Measurements from ENCODE around the gene FBXL17. TPM values are rescaled to one million over a fixed set of nuclear protein-coding genes. Genes with fewer than 3 reads are reported as not detected.

FBXL17 gene
- total and polyA plus RNA-seq, 2 of the 13 experiments (the other 11 are each of a cell fraction or from before 2014, with no cell fraction given), result 3.0 to 7.9 TPM

- TF ChIP-seq PATZ1 (CRISPR knock-in tag; IDR thresholded peaks at IDR 0.05) (peak; percentile 61), KDM3A (CRISPR knock-in tag; IDR thresholded peaks at IDR 0.05; ENCODE audit: low read depth) (no peak), AGO1 (IDR thresholded peaks at IDR 0.05; ENCODE audit: low read depth, low read length, poor library complexity, severe bottlenecking) (peak; percentile 95), PRPF4 (IDR thresholded peaks at IDR 0.05; ENCODE audit: low read depth, low read length, poor library complexity, severe bottlenecking) (no peak), ZNF282 (IDR thresholded peaks at IDR 0.05; ENCODE audit: partially characterized antibody) (no peak), ATF7 (IDR thresholded peaks at IDR 0.05) (no peak), ATF7 (CRISPR knock-in tag; IDR thresholded peaks at IDR 0.05) (peak; percentile 72; the same call in 1 of the 2 replicates), ZBTB7A (CRISPR knock-in tag; IDR thresholded peaks at IDR 0.05) (no peak), ZFAT (CRISPR knock-in tag; conservative IDR thresholded peaks at IDR 0.05) (peak; percentile 88), TARDBP (CRISPR knock-in tag; IDR thresholded peaks at IDR 0.05) (peak; percentile 94), KAT2B (IDR thresholded peaks at IDR 0.05; ENCODE audit: borderline replicate concordance, low read depth, low read length) (no peak), ZNF230 (CRISPR knock-in tag; IDR thresholded peaks at IDR 0.05) (peak; percentile 92), THAP11 (CRISPR knock-in tag; IDR thresholded peaks at IDR 0.05) (peak; percentile 82), ZFP36 (IDR thresholded peaks at IDR 0.05; ENCODE audit: borderline replicate concordance, low read depth, low read length, partially characterized antibody) (no peak), ZNF543 (CRISPR knock-in tag; IDR thresholded peaks at IDR 0.05) (peak; percentile 81), MZF1 (CRISPR knock-in tag; IDR thresholded peaks at IDR 0.05; ENCODE audit: borderline replicate concordance) (no peak), CBX5 (CRISPR knock-in tag; IDR thresholded peaks at IDR 0.05; ENCODE audit: borderline replicate concordance) (peak; percentile 87; the same call in 1 of the 2 replicates)
- TF ChIP-seq, protein P1, sequence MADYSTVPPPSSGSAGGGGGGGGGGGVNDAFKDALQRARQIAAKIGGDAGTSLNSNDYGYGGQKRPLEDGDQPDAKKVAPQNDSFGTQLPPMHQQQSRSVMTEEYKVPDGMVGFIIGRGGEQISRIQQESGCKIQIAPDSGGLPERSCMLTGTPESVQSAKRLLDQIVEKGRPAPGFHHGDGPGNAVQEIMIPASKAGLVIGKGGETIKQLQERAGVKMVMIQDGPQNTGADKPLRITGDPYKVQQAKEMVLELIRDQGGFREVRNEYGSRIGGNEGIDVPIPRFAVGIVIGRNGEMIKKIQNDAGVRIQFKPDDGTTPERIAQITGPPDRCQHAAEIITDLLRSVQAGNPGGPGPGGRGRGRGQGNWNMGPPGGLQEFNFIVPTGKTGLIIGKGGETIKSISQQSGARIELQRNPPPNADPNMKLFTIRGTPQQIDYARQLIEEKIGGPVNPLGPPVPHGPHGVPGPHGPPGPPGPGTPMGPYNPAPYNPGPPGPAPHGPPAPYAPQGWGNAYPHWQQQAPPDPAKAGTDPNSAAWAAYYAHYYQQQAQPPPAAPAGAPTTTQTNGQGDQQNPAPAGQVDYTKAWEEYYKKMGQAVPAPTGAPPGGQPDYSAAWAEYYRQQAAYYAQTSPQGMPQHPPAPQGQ (CRISPR knock-in tag; IDR thresholded peaks at IDR 0.05; ENCODE audit: borderline replicate concordance), result no peak
- TF ChIP-seq, protein P2, sequence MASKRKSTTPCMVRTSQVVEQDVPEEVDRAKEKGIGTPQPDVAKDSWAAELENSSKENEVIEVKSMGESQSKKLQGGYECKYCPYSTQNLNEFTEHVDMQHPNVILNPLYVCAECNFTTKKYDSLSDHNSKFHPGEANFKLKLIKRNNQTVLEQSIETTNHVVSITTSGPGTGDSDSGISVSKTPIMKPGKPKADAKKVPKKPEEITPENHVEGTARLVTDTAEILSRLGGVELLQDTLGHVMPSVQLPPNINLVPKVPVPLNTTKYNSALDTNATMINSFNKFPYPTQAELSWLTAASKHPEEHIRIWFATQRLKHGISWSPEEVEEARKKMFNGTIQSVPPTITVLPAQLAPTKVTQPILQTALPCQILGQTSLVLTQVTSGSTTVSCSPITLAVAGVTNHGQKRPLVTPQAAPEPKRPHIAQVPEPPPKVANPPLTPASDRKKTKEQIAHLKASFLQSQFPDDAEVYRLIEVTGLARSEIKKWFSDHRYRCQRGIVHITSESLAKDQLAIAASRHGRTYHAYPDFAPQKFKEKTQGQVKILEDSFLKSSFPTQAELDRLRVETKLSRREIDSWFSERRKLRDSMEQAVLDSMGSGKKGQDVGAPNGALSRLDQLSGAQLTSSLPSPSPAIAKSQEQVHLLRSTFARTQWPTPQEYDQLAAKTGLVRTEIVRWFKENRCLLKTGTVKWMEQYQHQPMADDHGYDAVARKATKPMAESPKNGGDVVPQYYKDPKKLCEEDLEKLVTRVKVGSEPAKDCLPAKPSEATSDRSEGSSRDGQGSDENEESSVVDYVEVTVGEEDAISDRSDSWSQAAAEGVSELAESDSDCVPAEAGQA (IDR thresholded peaks at IDR 0.05; ENCODE audit: low read depth), result peak; percentile 74; the same call in 1 of the 2 replicates
- TF ChIP-seq, protein P2 (CRISPR knock-in tag; IDR thresholded peaks at IDR 0.05; ENCODE audit: borderline replicate concordance), result peak; percentile 88
Measured at GRCh38 chr5:108381954-108382783, at the start of gene FBXL17 (continued).
